ENCODE results near the gene TPCN1.

Gene TPCN1

DNA sequence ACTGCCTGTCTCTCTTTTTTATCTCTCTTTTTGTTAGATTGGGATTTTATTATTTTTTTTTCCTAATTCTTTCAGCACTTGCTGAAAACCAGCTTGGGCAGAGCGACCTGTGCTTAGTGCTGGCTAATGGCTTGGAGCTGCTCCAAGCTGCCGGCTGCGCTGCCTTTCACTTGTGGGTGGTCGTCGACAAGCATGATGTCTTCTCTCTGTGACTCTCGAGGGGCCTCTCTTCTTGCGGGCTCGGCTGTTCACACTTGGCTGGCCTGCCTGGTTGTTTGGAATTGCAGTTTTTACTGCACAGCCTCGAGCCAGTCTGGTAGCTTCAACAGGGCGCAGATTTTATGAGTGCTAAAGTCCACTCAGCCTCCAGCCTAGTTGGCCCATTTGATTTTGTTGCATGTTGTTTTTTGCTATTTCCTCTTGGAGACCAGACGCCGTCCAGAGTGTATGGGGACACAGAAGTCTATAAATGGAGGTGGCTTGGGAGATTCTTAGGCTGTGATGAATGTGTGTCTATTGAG is 18.6 kb downstream of the TPCN1 start:
- H3K9me3 ChIP-seq (ENCODE audit: control insufficient read depth, insufficient read depth, low read length) = no peaks in the 10 kb centered on the region
- H3K9ac ChIP-seq (ENCODE audit: low read depth, low read length) = no peak overlapping the region
- H3K27me3 ChIP-seq (ENCODE audit: control insufficient read depth, insufficient read depth, low read length) = no peaks in the 10 kb centered on the region
- H3K4me3 ChIP-seq (ENCODE audit: low read depth, low read length) = no peak overlapping the region
- no peaks in the 10 kb centered on the region for H3K4me1 ChIP-seq (ENCODE audit: control insufficient read depth, insufficient read depth, low read length)
- peaks cover 5% of the 10 kb centered on the region for H3K36me3 ChIP-seq (ENCODE audit: control insufficient read depth, insufficient read depth, low read length)

DNA sequence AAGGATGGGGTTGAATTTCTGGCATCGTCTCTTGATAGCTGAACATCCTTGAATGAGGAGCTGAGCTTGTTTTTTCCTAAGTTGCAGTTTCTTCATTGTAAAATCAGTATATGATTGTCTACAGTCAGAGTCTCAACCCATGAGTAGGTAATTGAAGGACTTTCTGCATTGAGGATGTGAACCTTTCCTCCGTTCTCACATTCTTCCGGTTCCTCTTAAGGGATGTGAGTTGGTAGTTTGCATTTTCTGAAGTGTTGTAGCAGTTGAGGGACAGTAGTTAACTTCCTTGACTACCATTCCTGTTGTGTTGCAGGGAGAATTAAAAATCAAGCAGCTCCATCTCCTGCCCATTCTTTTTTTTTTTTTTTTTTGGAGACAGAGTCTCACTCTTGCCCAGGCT is 19.1 kb downstream of the TPCN1 start:
- Histone ChIP-seq H3K9ac (ENCODE audit: low read depth, low read length) (no peak overlapping the region), H3K9me3 (ENCODE audit: control insufficient read depth, insufficient read depth, low read length) (no peaks in the 10 kb centered on the region), H3K4me1 (ENCODE audit: control insufficient read depth, insufficient read depth, low read length) (no peaks in the 10 kb centered on the region), H3K4me3 (ENCODE audit: low read depth, low read length) (no peak overlapping the region), H3K27me3 (ENCODE audit: control insufficient read depth, insufficient read depth, low read length) (no peaks in the 10 kb centered on the region), H3K36me3 (ENCODE audit: control insufficient read depth, insufficient read depth, low read length) (peaks cover 5% of the 10 kb centered on the region)

- Histone ChIP-seq H3K4me1 (ENCODE audit: control insufficient read depth, insufficient read depth, low read length) (peaks cover 2% of the 10 kb centered on the region), H3K9me3 (ENCODE audit: control insufficient read depth, insufficient read depth, low read length) (no peaks in the 10 kb centered on the region), H3K27me3 (ENCODE audit: control insufficient read depth, insufficient read depth, low read length) (no peaks in the 10 kb centered on the region), H3K36me3 (ENCODE audit: control insufficient read depth, insufficient read depth, low read length) (peaks cover 5% of the 10 kb centered on the region), H3K4me3 (ENCODE audit: low read depth, low read length) (no peak overlapping the region), H3K9ac (ENCODE audit: low read depth, low read length) (no peak overlapping the region)
These were observed 20.1 kb downstream of the TPCN1 start for GRCh38 chr12:113241191-113242025.

- no peak overlapping the region for H3K4me3 ChIP-seq (ENCODE audit: low read depth, low read length)
- H3K9ac ChIP-seq (ENCODE audit: low read depth, low read length) = no peak overlapping the region
- peaks cover 9% of the 10 kb centered on the region for H3K36me3 ChIP-seq (ENCODE audit: control insufficient read depth, insufficient read depth, low read length)
- H3K9me3 ChIP-seq (ENCODE audit: control insufficient read depth, insufficient read depth, low read length) = no peaks in the 10 kb centered on the region
- no peaks in the 10 kb centered on the region for H3K27me3 ChIP-seq (ENCODE audit: control insufficient read depth, insufficient read depth, low read length)
- peaks cover 2% of the 10 kb centered on the region for H3K4me1 ChIP-seq (ENCODE audit: control insufficient read depth, insufficient read depth, low read length)
These were observed 20.8 kb downstream of the TPCN1 start for GRCh38 chr12:113242026-113242418.

GRCh38 chr12:113242560-113242959 is 21.3 kb downstream of the TPCN1 start:
- Histone ChIP-seq H3K36me3 (ENCODE audit: control insufficient read depth, insufficient read depth, low read length) (peaks cover 9% of the 10 kb centered on the region), H3K9ac (ENCODE audit: low read depth, low read length) (no peak overlapping the region)

GRCh38 chr12:113244047-113244460 is 22.8 kb downstream of the TPCN1 start:
- H3K4me3 ChIP-seq (ENCODE audit: low read depth, low read length) = no peak overlapping the region
- no peaks in the 10 kb centered on the region for H3K9me3 ChIP-seq (ENCODE audit: control insufficient read depth, insufficient read depth, low read length)
- H3K9ac ChIP-seq (ENCODE audit: low read depth, low read length) = no peak overlapping the region
- H3K4me1 ChIP-seq (ENCODE audit: control insufficient read depth, insufficient read depth, low read length) = peaks cover 2% of the 10 kb centered on the region
- peaks cover 9% of the 10 kb centered on the region for H3K36me3 ChIP-seq (ENCODE audit: control insufficient read depth, insufficient read depth, low read length)
- no peaks in the 10 kb centered on the region for H3K27me3 ChIP-seq (ENCODE audit: control insufficient read depth, insufficient read depth, low read length)

More at GRCh38 chr12:113242560-113242959, 21.3 kb downstream of the TPCN1 start:
- Histone ChIP-seq H3K9me3 (ENCODE audit: control insufficient read depth, insufficient read depth, low read length) (no peaks in the 10 kb centered on the region), H3K27me3 (ENCODE audit: control insufficient read depth, insufficient read depth, low read length) (no peaks in the 10 kb centered on the region), H3K4me1 (ENCODE audit: control insufficient read depth, insufficient read depth, low read length) (peaks cover 2% of the 10 kb centered on the region), H3K4me3 (ENCODE audit: low read depth, low read length) (no peak overlapping the region)

DNA sequence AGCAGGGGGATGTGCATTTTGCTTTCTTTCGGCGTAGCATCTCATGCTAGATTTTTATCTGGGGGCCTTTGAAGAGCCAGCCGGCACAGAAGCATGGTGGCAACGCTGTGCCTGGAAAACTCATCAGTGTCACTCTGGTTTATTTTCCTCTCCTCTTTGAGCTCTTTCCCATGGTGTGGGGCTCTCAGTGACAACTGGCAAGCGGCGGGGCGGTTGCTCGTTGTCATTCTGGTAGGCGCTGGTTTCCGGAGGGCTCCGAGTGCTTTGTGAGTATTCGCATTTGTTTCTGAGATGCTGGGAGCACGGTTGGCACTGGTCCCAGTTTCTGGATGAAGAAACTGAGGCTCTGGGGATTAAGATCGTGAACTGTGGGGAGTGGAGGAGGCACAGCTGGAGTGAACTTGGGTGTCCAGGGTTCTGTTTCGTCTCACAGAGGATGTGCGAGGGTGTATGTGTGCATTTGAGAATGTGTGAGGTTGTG is 23.3 kb downstream of the TPCN1 start:
- no peaks in the 10 kb centered on the region for H3K9me3 ChIP-seq (ENCODE audit: control insufficient read depth, insufficient read depth, low read length)
- H3K4me1 ChIP-seq (ENCODE audit: control insufficient read depth, insufficient read depth, low read length) = peaks cover 2% of the 10 kb centered on the region
- H3K4me3 ChIP-seq (ENCODE audit: low read depth, low read length) = no peak overlapping the region
- peaks cover 9% of the 10 kb centered on the region for H3K36me3 ChIP-seq (ENCODE audit: control insufficient read depth, insufficient read depth, low read length)
- H3K27me3 ChIP-seq (ENCODE audit: control insufficient read depth, insufficient read depth, low read length) = no peaks in the 10 kb centered on the region
- no peak overlapping the region for H3K9ac ChIP-seq (ENCODE audit: low read depth, low read length)

- peaks cover 2% of the 10 kb centered on the region for H3K4me1 ChIP-seq (ENCODE audit: control insufficient read depth, insufficient read depth, low read length)
- peaks cover 9% of the 10 kb centered on the region for H3K36me3 ChIP-seq (ENCODE audit: control insufficient read depth, insufficient read depth, low read length)
- peak overlapping the region; percentile 28 for H3K9ac ChIP-seq (ENCODE audit: low read depth, low read length)
- H3K27me3 ChIP-seq (ENCODE audit: control insufficient read depth, insufficient read depth, low read length) = no peaks in the 10 kb centered on the region
- H3K4me3 ChIP-seq (ENCODE audit: low read depth, low read length) = no peak overlapping the region
- H3K9me3 ChIP-seq (ENCODE audit: control insufficient read depth, insufficient read depth, low read length) = no peaks in the 10 kb centered on the region
These were observed 24.6 kb downstream of the TPCN1 start for GRCh38 chr12:113245695-113246477.

DNA sequence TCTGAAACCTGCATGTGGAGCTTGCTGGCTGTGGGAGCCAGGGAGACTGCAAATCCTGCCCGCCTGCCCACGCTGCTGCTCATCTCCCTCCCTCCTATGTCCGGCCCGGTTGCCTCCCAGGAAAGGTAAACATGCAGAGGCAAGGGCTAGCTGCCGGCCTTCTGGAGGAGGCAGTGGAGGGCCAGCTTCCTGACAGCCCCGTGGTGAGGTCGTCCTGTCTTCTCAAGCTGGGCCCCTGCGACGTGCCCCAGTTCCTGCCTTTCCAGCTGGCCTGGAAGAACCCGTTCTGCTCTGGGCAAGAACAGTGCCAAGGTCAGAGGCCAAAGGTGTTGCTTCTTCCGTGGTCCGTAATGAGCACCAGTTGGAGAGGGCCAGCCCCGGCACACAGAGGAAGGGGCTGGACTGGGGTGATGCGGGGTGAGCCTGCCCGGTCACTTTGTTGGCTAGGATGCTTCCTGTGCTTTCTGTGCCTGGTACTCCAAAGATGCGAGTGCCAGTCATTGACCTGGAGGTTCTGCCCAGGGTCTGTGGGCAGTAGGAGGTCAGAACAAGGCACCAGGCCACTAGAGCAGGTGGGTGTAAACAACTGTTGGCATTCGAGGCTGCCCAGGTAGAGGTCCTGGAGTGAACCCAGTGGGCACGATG is 25.3 kb downstream of the TPCN1 start:
- Histone ChIP-seq H3K9me3 (ENCODE audit: control insufficient read depth, insufficient read depth, low read length) (no peaks in the 10 kb centered on the region), H3K9ac (ENCODE audit: low read depth, low read length) (no peak overlapping the region), H3K27me3 (ENCODE audit: control insufficient read depth, insufficient read depth, low read length) (no peaks in the 10 kb centered on the region), H3K4me1 (ENCODE audit: control insufficient read depth, insufficient read depth, low read length) (peaks cover 2% of the 10 kb centered on the region), H3K36me3 (ENCODE audit: control insufficient read depth, insufficient read depth, low read length) (peaks cover 4% of the 10 kb centered on the region), H3K4me3 (ENCODE audit: low read depth, low read length) (no peak overlapping the region)

GRCh38 chr12:113247123-113248050 is 26.1 kb downstream of the TPCN1 start:
- Histone ChIP-seq H3K36me3 (ENCODE audit: control insufficient read depth, insufficient read depth, low read length) (peaks cover 11% of the 10 kb centered on the region), H3K9me3 (ENCODE audit: control insufficient read depth, insufficient read depth, low read length) (no peaks in the 10 kb centered on the region), H3K27me3 (ENCODE audit: control insufficient read depth, insufficient read depth, low read length) (no peaks in the 10 kb centered on the region), H3K4me1 (ENCODE audit: control insufficient read depth, insufficient read depth, low read length) (peaks cover 2% of the 10 kb centered on the region), H3K9ac (ENCODE audit: low read depth, low read length) (no peak overlapping the region), H3K4me3 (ENCODE audit: low read depth, low read length) (no peak overlapping the region)
